Activated CD8-positive, alpha-beta memory T cell treated with anti-CD3 and anti-CD28 coated beads, Interleukin-2, amount 10 ng/mL, durations not matched to agents 7 days and 5 days (primary cell): ENCODE data around the gene PDK4. TPM values are rescaled to one million over a fixed set of nuclear protein-coding genes. Genes with fewer than 3 reads are reported as not detected.
"Not testable (repeated sequence)": the region's sequence is repeated elsewhere in the genome, so short reads cannot be mapped to it uniquely, and the experiment has no call there.

Experiments
- ATAC-seq: fragments of 150-1000 bp; cut with Tn5 transposase; one replicate; pipeline ENCODE4 v1.10.0; 2021; ENCODE audit warnings: moderate library complexity
- CTCF ChIA-PET: fragments of 350-600 bp; sonication (Branson Sonifier 250); formaldehyde crosslinking; loops from one replicate; lab custom pipeline; 2021; ENCODE audit warnings: antibody characterized with exemption; lab: Charles Lee
- DNase-seq: peaks from one replicate; pipeline ENCODE4 v3.0.0-alpha.2; 2020
- H3K27ac Mint-ChIP-seq: one replicate; pipeline ENCODE4 v1.8.0; 2021; ENCODE audit warnings: mild to moderate bottlenecking, mixed read lengths
- H3K27me3 Mint-ChIP-seq: one replicate; pipeline ENCODE4 v1.8.0; 2021; ENCODE audit warnings: mixed read lengths
- H3K36me3 Mint-ChIP-seq: one replicate; pipeline ENCODE4 v1.8.0; 2021; ENCODE audit warnings: mild to moderate bottlenecking, mixed read lengths
- H3K4me1 Mint-ChIP-seq: one replicate; pipeline ENCODE4 v1.8.0; 2021; ENCODE audit warnings: mixed read lengths
- H3K4me3 Mint-ChIP-seq: one replicate; pipeline ENCODE4 v1.8.0; 2021; ENCODE audit warnings: mild to moderate bottlenecking, moderate library complexity, mixed read lengths
- H3K9me3 Mint-ChIP-seq: one replicate; pipeline ENCODE4 v1.8.0; 2022; ENCODE audit warnings: low read depth, mixed read lengths
- total RNA-seq, 2 experiments: library from RNA; stranded (reverse); gene quantifications; one replicate each; pipeline ENCODE4 v1.2.3, GENCODE V29; 2021

PDK4 gene
- total RNA-seq, 2 experiments from 2014 or later, result not detected

DNA sequence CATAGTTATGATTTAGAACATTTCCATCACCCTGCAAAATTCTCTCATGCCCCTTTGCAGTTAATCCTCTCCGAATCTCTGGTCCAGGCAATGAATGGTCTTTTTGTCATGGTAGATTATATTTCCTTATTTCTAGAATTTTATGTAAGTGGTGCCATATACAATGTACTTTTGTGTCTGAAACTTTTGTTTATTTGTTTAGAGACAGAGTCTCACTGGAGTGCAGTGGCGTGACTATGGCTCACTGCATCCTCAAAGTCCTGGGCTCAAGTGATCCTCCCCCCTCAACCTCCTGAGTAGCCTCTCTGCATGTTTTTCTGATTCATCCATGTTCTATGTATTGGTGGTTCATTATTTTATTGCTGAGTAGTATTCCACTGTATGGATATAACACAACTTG, 23.2 kb upstream of the PDK4 start:
- H3K9me3 Mint-ChIP-seq, result no peaks in the 10 kb centered on the region
- ATAC-seq (no peak), DNase-seq (no peak)
- no peak overlapping the region for H3K27ac Mint-ChIP-seq
- no peaks in the 10 kb centered on the region for H3K36me3 Mint-ChIP-seq
- no peak overlapping the region for H3K4me3 Mint-ChIP-seq
- H3K4me1 Mint-ChIP-seq, result no peaks in the 10 kb centered on the region
- no peaks in the 10 kb centered on the region for H3K27me3 Mint-ChIP-seq
- CTCF ChIA-PET, result no interaction called here

DNA sequence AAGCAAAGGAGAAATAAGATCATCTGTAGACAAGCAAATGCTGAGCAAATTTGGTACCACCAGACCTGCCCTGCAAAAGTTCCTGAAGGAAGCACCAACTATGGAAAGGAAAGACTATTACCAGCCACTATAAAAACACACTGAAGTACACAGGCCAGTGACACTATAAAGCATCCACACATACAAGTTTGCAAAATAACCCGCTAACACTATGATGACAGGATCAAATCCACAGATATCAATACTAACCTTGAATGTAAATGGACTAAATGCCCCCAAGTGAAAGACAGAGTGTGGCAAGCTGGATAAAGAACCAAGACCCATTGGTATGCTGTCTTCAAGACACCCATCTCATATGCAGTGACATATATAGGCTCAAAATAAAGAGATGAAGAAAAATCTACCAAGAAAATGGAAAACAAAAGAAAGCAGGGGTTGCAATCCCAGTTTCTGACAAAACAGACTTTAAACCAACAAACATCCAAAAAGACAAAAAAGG, 18.2 kb upstream of the PDK4 start:
- Mint-ChIP-seq H3K9me3 (no peaks in the 10 kb centered on the region), H3K27ac (no peak overlapping the region), H3K4me3 (no peak overlapping the region), H3K27me3 (no peaks in the 10 kb centered on the region), H3K36me3 (no peaks in the 10 kb centered on the region), H3K4me1 (no peaks in the 10 kb centered on the region)
- DNase-seq (no peak), ATAC-seq (no peak)
- CTCF ChIA-PET, result no interaction called here

DNA sequence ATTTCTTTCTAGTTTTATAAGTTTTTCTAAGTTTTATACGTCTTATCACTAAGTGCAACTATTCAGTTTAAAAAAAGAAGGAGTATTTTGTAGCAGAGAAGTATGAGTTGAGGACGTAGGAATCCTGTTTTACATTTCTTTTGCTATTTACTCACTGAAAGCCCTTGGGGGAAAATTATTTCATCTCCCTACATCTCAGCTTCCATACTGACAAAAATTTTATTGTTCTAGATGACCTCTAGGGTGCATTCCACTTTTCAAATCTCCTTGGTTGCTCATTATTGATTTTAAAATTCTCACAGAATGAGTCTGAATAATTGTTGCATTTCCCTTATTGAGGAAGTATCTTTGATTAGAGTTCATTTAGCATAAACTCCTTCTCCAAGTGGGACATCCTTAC, 14.9 kb upstream of the PDK4 start:
- H3K27ac Mint-ChIP-seq, result no peak overlapping the region
- H3K27me3 Mint-ChIP-seq, result no peaks in the 10 kb centered on the region
- H3K36me3 Mint-ChIP-seq, result no peaks in the 10 kb centered on the region
- CTCF ChIA-PET, result no interaction called here
- no peak overlapping the region for H3K4me3 Mint-ChIP-seq
- DNase-seq (no peak), ATAC-seq (no peak)
- no peaks in the 10 kb centered on the region for H3K4me1 Mint-ChIP-seq
- H3K9me3 Mint-ChIP-seq, result no peaks in the 10 kb centered on the region

DNA sequence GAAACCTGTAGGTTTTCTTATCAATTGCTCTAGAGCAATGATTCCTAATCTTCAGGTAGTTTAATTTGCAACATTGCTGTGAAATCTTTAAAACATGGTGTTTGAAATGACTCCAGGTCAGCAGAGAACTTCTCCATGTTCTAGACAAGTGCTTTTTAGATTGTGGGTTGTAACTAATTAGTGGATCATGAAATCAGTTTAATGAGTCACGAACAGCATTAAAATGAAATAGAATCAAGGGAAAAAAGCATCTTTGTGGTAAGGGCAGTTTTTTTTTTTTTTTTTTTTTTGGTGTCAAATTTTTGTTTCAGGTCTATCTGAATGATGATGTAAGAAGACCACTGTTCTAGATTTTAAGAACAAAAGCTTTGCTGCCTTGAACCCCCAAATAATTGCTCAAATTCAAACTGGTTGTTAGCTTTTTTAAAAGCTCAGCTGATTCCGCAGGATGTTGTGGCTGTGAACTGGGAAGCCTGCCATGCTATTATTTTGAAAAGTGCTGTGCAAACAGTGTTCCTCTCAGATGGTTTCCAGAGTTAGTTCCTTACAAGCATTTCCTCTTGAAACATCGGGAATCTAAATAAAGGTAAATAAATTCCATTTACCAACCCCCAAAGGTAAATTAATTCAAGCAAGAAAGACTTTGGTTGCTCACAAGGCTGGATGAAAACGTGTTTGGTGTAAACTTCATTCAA, 13.1 kb upstream of the PDK4 start:
- Mint-ChIP-seq H3K4me1 (no peaks in the 10 kb centered on the region), H3K9me3 (no peaks in the 10 kb centered on the region), H3K36me3 (no peaks in the 10 kb centered on the region), H3K27ac (no peak overlapping the region), H3K4me3 (no peak overlapping the region), H3K27me3 (no peaks in the 10 kb centered on the region)
- CTCF ChIA-PET, result no interaction called here
- ATAC-seq (no peak), DNase-seq (no peak)

DNA sequence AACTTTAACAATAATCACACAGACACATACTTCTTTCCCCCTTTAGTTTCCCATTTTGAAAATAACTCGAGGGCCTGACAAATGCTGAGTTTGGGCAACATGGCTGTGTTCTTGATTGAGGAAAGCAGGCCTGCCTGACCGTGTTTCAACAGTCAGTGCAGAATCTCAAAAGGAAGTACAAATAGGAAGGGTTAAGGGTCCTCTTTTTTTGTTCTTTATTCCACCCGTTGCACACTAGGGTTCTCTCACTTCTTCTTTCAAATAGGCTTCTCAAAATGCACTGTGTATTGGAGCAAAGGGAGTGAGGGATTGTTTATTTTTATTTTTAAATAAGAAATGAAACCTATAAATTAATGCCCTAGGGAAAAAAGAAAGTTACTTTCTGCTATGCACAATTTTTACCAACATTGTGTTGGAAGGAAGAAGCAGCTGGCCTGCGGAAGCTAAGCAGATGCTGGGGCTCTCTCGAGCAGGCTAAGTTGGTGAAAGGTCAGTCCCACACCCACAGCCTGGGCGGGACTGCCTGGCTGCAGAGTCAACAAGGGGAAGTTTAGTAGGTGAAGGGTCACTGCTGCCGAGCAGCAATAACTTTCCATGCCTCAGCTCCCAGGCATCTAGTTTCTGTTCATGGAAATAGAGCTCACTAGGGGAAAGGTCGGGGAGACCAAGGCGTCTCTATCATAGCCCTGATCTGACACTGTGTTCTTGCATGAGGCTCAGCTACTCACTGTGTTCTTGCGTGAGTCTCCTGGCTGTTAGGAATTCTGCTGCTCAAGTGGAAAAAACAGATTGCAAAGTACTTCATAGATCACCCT, 12.2 kb upstream of the PDK4 start:
- H3K27me3 Mint-ChIP-seq, result no peaks in the 10 kb centered on the region
- H3K27ac Mint-ChIP-seq, result no peak overlapping the region
- H3K36me3 Mint-ChIP-seq, result no peaks in the 10 kb centered on the region
- no peak overlapping the region for H3K4me3 Mint-ChIP-seq
- CTCF ChIA-PET, result no interaction called here
- ATAC-seq (no peak), DNase-seq (no peak)
- no peaks in the 10 kb centered on the region for H3K4me1 Mint-ChIP-seq
- no peaks in the 10 kb centered on the region for H3K9me3 Mint-ChIP-seq

DNA sequence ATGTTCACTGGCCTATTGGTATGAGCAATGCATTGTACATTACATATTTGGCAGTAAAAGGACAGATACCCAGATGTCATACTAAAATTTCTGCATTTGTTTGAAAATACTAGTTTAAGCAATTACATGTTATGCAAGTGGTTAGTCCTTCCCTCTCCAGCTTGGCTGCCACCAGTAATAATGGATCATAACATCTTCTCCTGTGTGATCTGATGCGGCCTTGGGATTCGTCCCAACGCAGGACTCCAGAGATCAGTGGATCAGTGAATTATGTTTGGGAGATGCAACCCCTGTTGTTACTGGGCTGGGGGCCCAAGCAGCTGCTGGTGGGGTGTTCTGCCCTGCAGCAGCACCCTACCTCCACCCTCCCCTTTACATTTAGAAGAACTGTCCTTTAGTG, 11.2 kb upstream of the PDK4 start:
- DNase-seq, result no peak
- Mint-ChIP-seq H3K36me3 (no peaks in the 10 kb centered on the region), H3K27me3 (no peaks in the 10 kb centered on the region), H3K4me1 (no peaks in the 10 kb centered on the region), H3K27ac (no peak overlapping the region), H3K9me3 (no peaks in the 10 kb centered on the region), H3K4me3 (no peak overlapping the region)
- no peak for ATAC-seq
- CTCF ChIA-PET, result no interaction called here

DNA sequence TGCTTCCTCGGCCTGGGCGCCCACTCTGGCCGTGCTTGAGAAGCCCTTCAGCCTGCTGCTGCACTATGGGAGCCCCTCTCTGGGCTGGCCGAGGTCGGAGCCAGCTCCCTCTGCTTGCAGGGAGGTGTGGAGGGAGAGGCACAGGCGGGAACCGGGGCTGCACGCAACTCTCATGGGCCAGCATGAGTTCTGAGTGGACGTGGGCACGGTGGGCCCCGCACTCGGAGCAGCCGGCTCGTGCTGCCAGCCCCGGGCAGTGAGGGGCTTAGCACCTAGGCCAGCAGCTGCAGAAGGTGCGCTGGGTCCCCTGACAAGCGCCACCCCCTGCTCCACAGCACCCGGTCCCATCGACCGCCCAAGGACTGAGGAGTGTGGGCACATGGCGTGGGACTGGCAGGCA, 9.0 kb upstream of the PDK4 start:
- CTCF ChIA-PET, result no interaction called here
- Mint-ChIP-seq H3K36me3 (no peaks in the 10 kb centered on the region), H3K4me1 (no peaks in the 10 kb centered on the region), H3K27ac (no peak overlapping the region), H3K27me3 (no peaks in the 10 kb centered on the region), H3K9me3 (no peaks in the 10 kb centered on the region), H3K4me3 (no peak overlapping the region)
- ATAC-seq (no peak), DNase-seq (no peak)

DNA sequence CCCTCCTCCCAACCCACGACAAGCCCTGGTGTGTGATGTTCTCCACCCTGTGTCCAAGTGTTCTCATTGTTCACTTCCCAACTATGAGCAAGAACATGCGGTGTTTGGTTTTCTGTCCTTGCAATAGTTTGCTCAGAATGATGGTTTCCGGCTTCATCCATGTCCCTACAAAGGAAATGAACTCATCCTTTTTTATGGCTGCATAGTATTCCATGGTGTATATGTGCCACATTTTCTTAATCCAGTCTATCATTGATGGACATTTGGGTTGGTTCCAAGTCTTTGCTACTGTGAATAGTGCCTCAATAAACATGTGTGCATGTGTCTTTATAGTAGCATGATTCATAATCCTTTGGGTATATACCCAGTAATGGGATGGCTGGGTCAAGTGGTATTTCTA, 8.5 kb upstream of the PDK4 start:
- H3K9me3 Mint-ChIP-seq, H3K27me3 Mint-ChIP-seq, DNase-seq, ATAC-seq, CTCF ChIA-PET, H3K4me3 Mint-ChIP-seq, H3K36me3 Mint-ChIP-seq, H3K27ac Mint-ChIP-seq, H3K4me1 Mint-ChIP-seq: not testable (repeated sequence)

DNA sequence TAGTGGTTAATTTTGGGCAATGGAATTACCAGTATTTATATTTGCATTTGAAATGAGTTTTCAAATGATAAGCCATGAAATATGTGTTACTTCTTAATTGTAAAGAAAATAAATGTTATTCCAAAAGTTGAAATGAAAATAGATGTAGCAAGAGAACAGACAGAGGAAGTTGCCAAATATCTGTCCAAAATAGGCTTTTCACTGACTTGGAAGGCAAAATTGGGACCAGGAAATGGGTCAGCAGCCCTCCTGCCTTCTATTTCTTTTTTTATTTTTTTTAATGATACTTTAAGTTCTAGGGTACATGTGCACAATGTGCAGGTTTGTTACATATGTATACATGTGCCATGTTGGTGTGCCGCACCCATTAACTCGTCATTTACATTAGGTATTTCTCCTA, 8.1 kb upstream of the PDK4 start:
- H3K4me1 Mint-ChIP-seq, CTCF ChIA-PET, DNase-seq, ATAC-seq, H3K27me3 Mint-ChIP-seq, H3K9me3 Mint-ChIP-seq, H3K36me3 Mint-ChIP-seq, H3K27ac Mint-ChIP-seq, H3K4me3 Mint-ChIP-seq: not testable (repeated sequence)

DNA sequence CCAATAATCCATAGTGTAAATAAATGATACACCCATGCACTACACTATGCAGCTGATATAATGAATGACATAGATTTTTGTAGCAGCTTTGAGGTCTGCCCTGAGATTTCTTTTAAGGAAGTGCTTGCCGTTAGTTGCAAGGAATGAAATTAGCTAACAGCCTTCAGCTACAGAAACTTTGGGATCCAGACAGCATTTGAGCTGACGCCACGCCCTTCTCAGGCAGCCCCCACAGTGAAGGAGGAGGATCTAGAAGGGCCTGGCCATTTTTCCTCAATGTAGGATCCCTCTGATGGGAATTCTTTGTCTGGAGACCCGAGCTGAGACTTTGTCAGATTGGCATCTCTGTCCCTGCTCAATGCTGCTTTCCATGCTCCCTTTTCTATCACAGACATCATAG, 6.1 kb upstream of the PDK4 start:
- H3K4me1 Mint-ChIP-seq, result no peaks in the 10 kb centered on the region
- no peak for ATAC-seq
- H3K4me3 Mint-ChIP-seq, result no peak overlapping the region
- no peaks in the 10 kb centered on the region for H3K9me3 Mint-ChIP-seq
- H3K27ac Mint-ChIP-seq, result no peak overlapping the region
- no peak for DNase-seq
- CTCF ChIA-PET, result no interaction called here
- H3K36me3 Mint-ChIP-seq, result no peaks in the 10 kb centered on the region
- H3K27me3 Mint-ChIP-seq, result peaks cover 1% of the 10 kb centered on the region

DNA sequence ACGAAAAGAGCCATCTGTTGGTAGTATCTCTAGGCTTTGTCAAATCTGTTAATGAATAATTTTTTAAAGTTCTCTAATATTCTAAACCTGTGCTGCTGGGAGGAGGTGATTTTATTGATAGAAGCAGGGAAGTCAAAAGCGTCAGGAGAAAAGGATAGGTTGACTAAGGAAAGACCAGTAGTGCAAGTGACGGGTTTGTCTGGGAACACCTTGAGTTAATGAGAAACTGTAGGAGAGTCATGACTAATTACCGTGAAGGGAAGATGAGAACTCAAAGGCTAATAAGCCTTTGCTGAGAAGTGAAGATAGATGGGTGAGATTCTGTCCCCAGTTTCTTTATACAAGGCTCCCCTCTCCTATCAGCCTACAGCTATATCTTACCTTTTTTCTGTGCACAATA, 5.0 kb upstream of the PDK4 start:
- no peaks in the 10 kb centered on the region for H3K9me3 Mint-ChIP-seq
- CTCF ChIA-PET, result no interaction called here
- peaks cover 12% of the 10 kb centered on the region for H3K27me3 Mint-ChIP-seq
- ATAC-seq, result no peak
- no peak overlapping the region for H3K4me3 Mint-ChIP-seq
- H3K27ac Mint-ChIP-seq, result no peak overlapping the region
- DNase-seq, result no peak
- peaks cover 2% of the 10 kb centered on the region for H3K4me1 Mint-ChIP-seq
- no peaks in the 10 kb centered on the region for H3K36me3 Mint-ChIP-seq

DNA sequence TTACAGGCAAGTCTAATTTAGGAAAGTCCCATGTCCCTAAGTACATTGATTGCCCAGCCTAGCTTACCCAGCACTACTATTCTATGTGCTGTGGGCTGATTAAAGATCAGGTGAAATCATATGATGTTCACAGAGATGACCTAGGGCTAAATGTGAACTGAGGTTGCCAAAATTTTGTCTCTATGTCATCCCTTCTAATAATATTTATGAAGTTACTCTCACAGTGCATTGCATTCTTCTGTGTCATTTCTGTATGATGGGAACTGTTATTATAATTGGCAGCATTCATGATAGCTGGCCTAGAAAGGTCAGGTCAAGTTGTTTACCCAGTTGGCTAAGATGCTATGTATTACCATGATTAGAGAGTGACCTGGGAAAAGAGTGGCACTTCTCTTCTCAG, 2.8 kb upstream of the PDK4 start:
- DNase-seq, result no peak
- H3K27ac Mint-ChIP-seq, result no peak overlapping the region
- H3K9me3 Mint-ChIP-seq, result no peaks in the 10 kb centered on the region
- H3K4me1 Mint-ChIP-seq, result peaks cover 2% of the 10 kb centered on the region
- peaks cover 23% of the 10 kb centered on the region for H3K27me3 Mint-ChIP-seq
- H3K36me3 Mint-ChIP-seq, result no peaks in the 10 kb centered on the region
- no peak overlapping the region for H3K4me3 Mint-ChIP-seq
- CTCF ChIA-PET, result no interaction called here
- ATAC-seq, result no peak

DNA sequence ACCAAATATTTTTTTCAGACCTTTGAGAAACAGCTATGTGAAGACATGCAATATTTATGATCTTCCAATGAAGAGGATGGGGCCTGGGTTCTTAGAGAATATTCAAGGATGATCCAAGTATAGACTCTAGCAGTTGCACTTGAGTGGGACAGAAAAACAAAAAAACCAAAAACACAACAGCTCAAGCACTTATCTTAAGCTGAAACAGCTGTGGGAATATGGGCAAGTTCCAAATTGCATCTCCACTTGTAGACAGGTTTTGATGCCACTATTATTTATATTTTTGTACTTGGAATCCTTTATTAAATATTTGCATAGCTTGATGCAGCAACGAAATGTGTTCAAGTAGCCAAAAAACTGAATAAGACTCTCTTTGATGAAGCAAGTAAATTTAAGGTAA, 2.2 kb upstream of the PDK4 start:
- ATAC-seq (no peak), DNase-seq (no peak)
- Mint-ChIP-seq H3K4me1 (peaks cover 2% of the 10 kb centered on the region), H3K4me3 (no peak overlapping the region), H3K9me3 (no peaks in the 10 kb centered on the region), H3K36me3 (no peaks in the 10 kb centered on the region), H3K27ac (no peak overlapping the region), H3K27me3 (peaks cover 23% of the 10 kb centered on the region)
- CTCF ChIA-PET, result no interaction called here

DNA sequence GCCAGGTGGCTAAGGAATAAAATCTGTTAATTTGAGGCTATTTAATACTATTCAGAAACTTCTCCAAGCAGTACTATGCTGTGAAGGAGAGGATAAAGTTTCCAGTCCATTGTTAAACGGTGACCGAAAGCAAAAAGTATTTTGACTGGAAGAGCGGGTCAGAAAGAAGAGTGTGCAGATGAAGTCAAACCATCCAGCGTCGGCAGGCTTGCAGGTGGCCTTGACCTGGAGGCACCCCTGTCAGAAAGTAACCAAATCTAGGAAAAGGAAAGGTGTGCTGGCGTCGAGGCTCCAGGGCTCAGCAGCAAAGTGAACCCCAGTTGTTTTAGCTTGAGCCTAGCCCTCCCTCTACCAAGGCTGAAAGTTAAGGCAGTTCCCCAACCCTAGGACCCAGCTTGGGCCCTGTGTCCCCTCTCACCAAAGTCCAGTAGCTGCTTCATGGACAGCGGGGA, 544 bp downstream of the PDK4 start:
- no peak for ATAC-seq
- no peaks in the 10 kb centered on the region for H3K36me3 Mint-ChIP-seq
- H3K4me3 Mint-ChIP-seq, result no peak overlapping the region
- no peaks in the 10 kb centered on the region for H3K9me3 Mint-ChIP-seq
- CTCF ChIA-PET, result no interaction called here
- no peak overlapping the region for H3K27ac Mint-ChIP-seq
- peaks cover 2% of the 10 kb centered on the region for H3K4me1 Mint-ChIP-seq
- DNase-seq, result no peak
- peaks cover 23% of the 10 kb centered on the region for H3K27me3 Mint-ChIP-seq
